Stimulated activated CD4-positive, alpha-beta T cell treated with anti-CD3 and anti-CD28 coated beads, TNF-alpha, amount 100 ng/mL, for 4 hours (primary cell): ENCODE data around the gene CDHR5.

Source experiments
- DNase-seq, 3 experiments: peaks; one replicate each; pipeline ENCODE4 v3.0.0-alpha.2; 2020; ENCODE audit warnings: low read depth in 3 of 3

CDHR5 gene

GRCh38 chr11:645536-645935 is 20.8 kb upstream of the CDHR5 start:
- no peak for DNase-seq

- no peak for DNase-seq
Measured at GRCh38 chr11:643849-644738, 19.3 kb upstream of the CDHR5 start.

- no peak for DNase-seq
Measured at GRCh38 chr11:643366-643765, 18.6 kb upstream of the CDHR5 start.

GRCh38 chr11:641806-642370 is 17.1 kb upstream of the CDHR5 start:
- DNase-seq = no peak

- no peak for DNase-seq
Measured at GRCh38 chr11:640021-640706, 15.4 kb upstream of the CDHR5 start.

DNA sequence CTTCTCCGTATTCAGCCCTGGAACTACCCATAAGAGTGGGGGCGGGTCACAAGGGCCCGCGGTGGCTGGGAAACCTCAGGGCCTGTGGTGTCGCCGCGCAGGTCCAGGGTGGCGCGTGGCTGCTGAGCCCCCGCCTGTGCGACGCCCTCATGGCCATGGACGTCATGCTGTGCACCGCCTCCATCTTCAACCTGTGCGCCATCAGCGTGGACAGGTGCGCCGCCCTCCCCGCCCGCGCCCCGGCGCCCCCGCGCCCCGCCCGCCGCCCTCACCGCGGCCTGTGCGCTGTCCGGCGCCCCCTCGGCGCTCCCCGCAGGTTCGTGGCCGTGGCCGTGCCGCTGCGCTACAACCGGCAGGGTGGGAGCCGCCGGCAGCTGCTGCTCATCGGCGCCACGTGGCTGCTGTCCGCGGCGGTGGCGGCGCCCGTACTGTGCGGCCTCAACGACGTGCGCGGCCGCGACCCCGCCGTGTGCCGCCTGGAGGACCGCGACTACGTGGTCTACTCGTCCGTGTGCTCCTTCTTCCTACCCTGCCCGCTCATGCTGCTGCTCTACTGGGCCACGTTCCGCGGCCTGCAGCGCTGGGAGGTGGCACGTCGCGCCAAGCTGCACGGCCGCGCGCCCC is 14.7 kb upstream of the CDHR5 start:
- no peak for DNase-seq

GRCh38 chr11:638631-639331 is 14.0 kb upstream of the CDHR5 start:
- no peak for DNase-seq

- no peak for DNase-seq
Measured at GRCh38 chr11:637593-638521, 13.1 kb upstream of the CDHR5 start.

GRCh38 chr11:637333-637592 is 12.5 kb upstream of the CDHR5 start:
- no peak for DNase-seq

DNA sequence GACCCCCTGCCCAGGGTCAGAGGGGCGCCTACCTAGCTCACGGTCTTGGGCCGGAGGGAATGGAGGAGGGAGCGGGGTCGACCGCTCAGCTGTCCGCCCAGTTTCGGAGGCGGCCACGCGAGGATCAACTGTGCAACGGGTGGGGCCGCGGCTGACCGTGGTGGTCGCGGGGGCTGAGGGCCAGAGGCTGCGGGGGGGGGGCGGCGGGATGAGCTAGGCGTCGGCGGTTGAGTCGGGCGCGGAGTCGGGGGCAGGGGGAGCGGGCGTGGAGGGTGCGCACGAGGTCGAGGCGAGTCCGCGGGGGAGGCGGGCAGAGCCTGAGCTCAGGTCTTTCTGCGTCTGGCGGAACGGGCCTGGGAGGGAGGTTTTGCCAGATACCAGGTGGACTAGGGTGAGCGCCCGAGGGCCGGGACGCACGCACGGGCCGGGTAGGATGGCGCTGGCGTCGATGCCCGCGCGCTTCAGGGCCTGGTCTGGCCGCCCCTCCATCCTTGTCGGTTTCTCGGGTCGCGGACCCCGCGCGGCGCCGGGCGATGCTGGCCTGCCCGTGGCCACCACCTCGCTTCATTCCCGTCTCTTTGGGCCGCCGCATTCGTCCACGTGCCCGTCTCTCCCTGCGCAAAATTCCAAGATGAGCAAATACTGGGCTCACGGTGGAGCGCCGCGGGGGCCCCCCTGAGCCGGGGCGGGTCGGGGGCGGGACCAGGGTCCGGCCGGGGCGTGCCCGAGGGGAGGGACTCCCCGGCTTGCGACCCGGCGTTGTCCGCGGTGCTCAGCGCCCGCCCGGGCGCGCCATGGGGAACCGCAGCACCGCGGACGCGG is 12.0 kb upstream of the CDHR5 start, which contains the start of gene DRD4:
Gene DRD4, plus strand, starts transcription at position 759 of the 822 bp plus-strand sequence. Its CDS starts 36 bp downstream, at position 795.
- no peak for DNase-seq

DNA sequence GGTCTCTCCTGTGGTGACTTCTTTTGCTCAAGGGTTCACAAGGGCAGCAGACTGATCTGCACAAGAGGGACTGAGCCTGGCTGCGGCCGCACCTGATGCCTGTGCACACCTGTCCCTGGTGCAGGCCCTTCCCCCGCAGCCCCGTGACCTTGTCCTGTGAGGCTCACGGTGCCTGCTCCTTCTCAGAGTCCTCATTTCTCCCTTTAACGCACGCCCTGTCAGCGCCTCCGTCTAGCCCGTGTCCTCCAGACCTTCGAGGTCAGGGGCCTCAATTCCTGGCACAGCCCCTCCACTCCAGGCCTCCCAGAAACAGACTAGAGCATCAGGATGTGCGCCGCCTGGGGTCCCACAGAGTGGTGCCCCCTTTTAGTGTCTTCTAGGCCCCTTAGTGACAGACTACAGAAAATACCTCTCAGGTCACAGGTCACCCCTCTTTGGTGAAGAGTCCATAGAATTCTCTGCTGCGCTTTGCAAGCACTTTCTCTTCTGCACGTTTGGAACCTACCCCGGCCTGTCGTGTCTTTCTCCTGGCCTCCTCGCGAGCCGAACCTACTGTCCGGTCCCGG is 11.3 kb upstream of the CDHR5 start:
- DNase-seq = no peak

DNA sequence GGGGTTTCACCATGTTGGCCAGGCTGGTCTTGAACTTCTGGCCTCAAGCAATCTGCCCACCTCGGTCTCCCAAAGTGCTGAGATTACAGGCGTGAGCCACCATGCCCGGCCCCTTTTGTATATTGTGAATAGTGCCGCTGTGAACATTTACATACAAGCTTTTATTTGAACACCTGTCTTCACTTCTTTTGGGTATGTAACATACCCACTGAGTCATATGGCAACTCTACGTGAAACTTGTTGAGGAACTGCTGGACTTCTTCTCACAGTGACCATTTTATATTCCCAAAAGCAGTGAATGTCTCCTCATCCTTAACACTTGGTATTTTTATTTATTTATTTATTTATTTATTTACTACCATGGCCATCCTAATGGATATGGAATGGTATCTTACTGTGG is 6.1 kb upstream of the CDHR5 start:
- no peak for DNase-seq

DNA sequence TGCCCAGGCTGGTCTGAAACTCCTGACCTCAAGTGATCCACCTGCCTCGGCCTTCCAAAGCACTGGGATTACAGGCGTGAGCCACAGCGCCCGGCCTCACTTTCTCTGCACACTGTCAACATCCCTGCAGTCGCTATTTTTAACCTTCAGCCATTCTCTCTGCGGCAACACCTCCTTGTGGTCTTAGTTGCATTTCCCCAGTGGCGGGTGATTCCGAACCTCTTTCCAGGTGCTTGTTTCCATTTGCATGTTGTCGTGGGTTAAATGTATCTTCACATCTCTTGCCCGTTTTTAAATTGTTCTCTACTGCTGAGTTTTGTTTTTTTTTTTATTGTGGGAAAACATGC is 4.5 kb upstream of the CDHR5 start:
- no peak for DNase-seq

DNA sequence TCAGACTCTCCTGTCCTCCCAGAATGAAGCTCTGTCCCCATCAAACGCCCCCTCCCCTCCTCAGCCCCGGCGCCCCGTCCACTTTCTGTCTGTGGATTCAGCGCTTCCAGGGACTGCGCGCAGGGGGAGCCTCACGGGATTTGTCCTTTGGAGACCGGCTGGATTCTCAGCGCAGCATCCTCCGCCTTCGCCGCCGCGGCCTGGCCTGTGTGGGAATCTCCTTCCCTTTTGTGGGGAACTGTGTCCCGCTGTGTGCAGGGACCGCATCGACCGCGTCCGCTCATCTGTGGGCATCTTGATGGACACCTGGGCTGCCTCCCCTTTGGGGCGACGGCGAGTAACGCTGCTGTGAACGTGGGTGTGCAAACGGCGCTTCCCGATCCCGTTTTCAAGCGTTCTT is 3.3 kb upstream of the CDHR5 start:
- no peak for DNase-seq

- no peak for DNase-seq
Measured at GRCh38 chr11:627308-627576, 2.5 kb upstream of the CDHR5 start.

DNA sequence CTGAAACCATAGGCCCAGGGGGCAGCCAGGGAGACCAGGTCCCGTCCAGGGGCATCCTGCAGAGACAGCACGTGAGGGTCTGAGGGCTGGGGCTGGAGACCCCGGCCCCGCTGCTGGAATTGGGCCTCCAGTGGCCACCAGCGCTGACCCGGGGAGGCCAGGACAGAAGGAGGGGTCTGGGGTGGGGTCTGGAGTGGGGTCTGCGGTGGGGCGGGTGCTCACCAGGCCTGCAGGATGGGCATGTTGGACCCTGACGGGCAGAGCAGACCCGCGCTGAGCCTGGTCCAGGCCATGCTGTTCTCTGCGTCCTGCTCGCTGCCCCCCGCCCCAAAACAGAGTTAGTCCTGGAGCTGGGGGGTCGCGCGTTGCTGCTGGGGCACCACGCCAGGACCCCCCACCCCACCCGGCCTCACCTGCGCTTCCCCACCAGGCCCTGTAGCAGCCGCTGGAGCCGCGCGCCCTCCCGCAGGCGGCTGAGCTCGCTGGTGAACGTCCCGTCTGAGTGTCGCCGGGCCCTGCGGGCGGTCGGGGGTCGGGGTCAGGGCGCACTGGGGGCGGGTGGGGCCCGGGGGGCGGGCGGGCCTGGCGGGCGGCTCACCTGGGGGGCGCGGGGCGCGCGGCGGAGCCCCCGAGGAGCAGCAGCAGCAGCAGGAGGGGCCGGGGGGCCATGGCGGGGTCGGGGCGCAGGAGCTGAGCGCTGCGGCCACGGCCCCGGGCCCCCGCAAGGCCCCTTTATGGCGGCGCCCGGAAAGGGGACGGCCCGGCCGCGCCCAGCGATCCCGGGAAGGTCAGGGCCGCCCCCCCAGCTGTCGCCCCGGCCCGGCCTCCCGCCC is 1.9 kb upstream of the CDHR5 start, which contains the start of gene SCT:
Gene SCT, minus strand, starts transcription at position 707 of the 833 bp plus-strand sequence. Its CDS starts 38 bp downstream, at position 669.
- DNase-seq = no peak

DNA sequence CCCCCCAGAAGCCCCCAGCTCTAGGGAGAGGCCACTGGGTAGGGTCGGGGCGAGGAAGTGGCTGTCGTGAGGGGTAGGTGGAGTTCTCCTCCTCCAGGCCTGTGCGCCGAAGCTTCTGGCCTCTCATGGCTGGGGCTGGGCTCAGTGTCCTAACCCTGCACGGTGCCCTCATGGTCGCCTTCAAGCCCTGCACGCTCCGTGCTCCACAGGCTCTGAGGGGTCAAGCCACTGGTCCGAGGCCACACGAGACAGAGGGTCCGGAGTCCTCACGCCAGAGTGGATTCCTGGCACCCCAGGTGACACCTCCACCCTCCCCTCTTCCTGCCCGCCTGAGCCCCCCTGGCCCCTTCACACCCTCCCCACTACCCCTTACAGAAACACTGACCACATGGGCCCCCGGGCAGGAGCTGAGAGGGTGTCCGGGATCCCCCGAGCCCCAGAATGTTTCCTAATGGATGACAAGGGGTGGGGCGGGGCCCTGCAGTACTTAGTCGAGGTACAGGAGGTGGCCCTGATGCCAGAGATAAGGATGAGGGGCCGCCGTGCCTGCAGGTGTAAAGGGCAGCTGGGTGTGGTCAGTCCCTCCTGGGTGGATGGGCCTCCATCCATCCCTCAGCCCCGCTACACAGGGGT is 997 bp upstream of the CDHR5 start:
- no peak for DNase-seq

GRCh38 chr11:623999-624704 is 603 bp downstream of the CDHR5 start:
- no peak for DNase-seq
